H9 (cell line): ENCODE measurements around the gene LIM2. TPM values are rescaled to one million over a fixed set of nuclear protein-coding genes. Genes with fewer than 3 reads are reported as not detected.

Source experiments
- DNase-seq: peaks from one replicate; pipeline ENCODE4 v3.0.0-alpha.2; 2017
- H2AFZ ChIP-seq: one replicate; pipeline ENCODE4 v1.6.1; 2013; ENCODE audit warnings: mild to moderate bottlenecking, low read length, control low read depth, moderate library complexity
- H2AK5ac ChIP-seq: 2 replicates; pipeline ENCODE4 v1.6.1; 2013; ENCODE audit warnings: low read length, control low read depth, mixed read lengths; ENCODE audit not compliant: insufficient read length
- H2BK120ac ChIP-seq: one replicate; pipeline ENCODE4 v1.6.1; 2013; ENCODE audit warnings: low read depth, mild to moderate bottlenecking, low read length, control low read depth, inconsistent platforms; ENCODE audit not compliant: poor library complexity, severe bottlenecking
- H2BK12ac ChIP-seq: 2 replicates; pipeline ENCODE4 v1.6.1; 2013; ENCODE audit warnings: low read length, control low read depth, mixed read lengths, low read depth; ENCODE audit not compliant: insufficient read length
- H2BK15ac ChIP-seq: 2 replicates; pipeline ENCODE4 v1.6.1; 2013; ENCODE audit warnings: low read depth, low read length, control low read depth
- H2BK20ac ChIP-seq: one replicate; pipeline ENCODE4 v1.6.1; 2013; ENCODE audit warnings: low read depth, mild to moderate bottlenecking, low read length, control low read depth, inconsistent platforms; ENCODE audit not compliant: poor library complexity, severe bottlenecking
- H2BK5ac ChIP-seq: 2 replicates; pipeline ENCODE4 v1.6.1; 2013; ENCODE audit warnings: low read length, control low read depth, mixed read lengths; ENCODE audit not compliant: insufficient read length
- H3K14ac ChIP-seq: 2 replicates; pipeline ENCODE4 v1.6.1; 2013; ENCODE audit warnings: low read length, control low read depth; ENCODE audit not compliant: insufficient read depth
- H3K18ac ChIP-seq: 2 replicates; pipeline ENCODE4 v1.6.1; 2013; ENCODE audit warnings: low read depth, mild to moderate bottlenecking, mixed read lengths, low read length, control low read depth; ENCODE audit not compliant: insufficient read length
- H3K23ac ChIP-seq: 2 replicates; pipeline ENCODE4 v1.6.1; 2013; ENCODE audit warnings: low read length, control low read depth, mixed read lengths, low read depth; ENCODE audit not compliant: insufficient read length
- H3K23me2 ChIP-seq: 2 replicates; pipeline ENCODE4 v1.6.1; 2013; ENCODE audit warnings: low read depth, mild to moderate bottlenecking, mixed read lengths, low read length, control low read depth; ENCODE audit not compliant: insufficient read length, poor library complexity, severe bottlenecking
- H3K27ac ChIP-seq: 2 replicates; pipeline ENCODE4 v1.5.1; 2013; ENCODE audit warnings: low read length, control low read depth, mixed read lengths, low read depth; ENCODE audit not compliant: insufficient read length
- H3K27me3 ChIP-seq: 2 replicates; pipeline ENCODE4 v1.6.1; 2013; ENCODE audit warnings: low read length, control low read depth, inconsistent platforms; ENCODE audit not compliant: insufficient read depth
- H3K4ac ChIP-seq: 2 replicates; pipeline ENCODE4 v1.6.1; 2013; ENCODE audit warnings: low read depth, mild to moderate bottlenecking, control low read depth, inconsistent platforms, low read length, moderate library complexity
- H3K4me1 ChIP-seq: 2 replicates; pipeline ENCODE4 v1.6.1; 2013; ENCODE audit warnings: low read length, control low read depth, inconsistent platforms; ENCODE audit not compliant: insufficient read depth
- H3K4me2 ChIP-seq: 2 replicates; pipeline ENCODE4 v1.6.1; 2013; ENCODE audit warnings: low read length, control low read depth, mixed read lengths; ENCODE audit not compliant: insufficient read length, insufficient read depth
- H3K56ac ChIP-seq: 2 replicates; pipeline ENCODE4 v1.6.1; 2013; ENCODE audit warnings: low read depth, mild to moderate bottlenecking, mixed read lengths, low read length, control low read depth; ENCODE audit not compliant: insufficient read length
- H3K79me1 ChIP-seq: 2 replicates; pipeline ENCODE4 v1.6.1; 2013; ENCODE audit warnings: low read depth, mild to moderate bottlenecking, moderate library complexity, low read length, control low read depth, inconsistent platforms; ENCODE audit not compliant: insufficient read depth, poor library complexity, severe bottlenecking
- H3K79me2 ChIP-seq: 2 replicates; pipeline ENCODE4 v1.6.1; 2013; ENCODE audit warnings: low read length, control low read depth, inconsistent platforms; ENCODE audit not compliant: insufficient read depth
- H3K9ac ChIP-seq: 2 replicates; pipeline ENCODE4 v1.6.1; 2013; ENCODE audit warnings: low read length, control low read depth, mixed read lengths; ENCODE audit not compliant: insufficient read length; ENCODE audit errors: extremely low read depth
- H3K9me3 ChIP-seq: one replicate; pipeline ENCODE4 v1.6.1; 2013; ENCODE audit warnings: low read depth, low read length, inconsistent platforms; ENCODE audit not compliant: control insufficient read depth
- H3T11ph ChIP-seq: one replicate; pipeline ENCODE4 v1.6.1; 2013; ENCODE audit warnings: mild to moderate bottlenecking, low read length, control low read depth, inconsistent platforms
- H4K20me1 ChIP-seq: one replicate; pipeline ENCODE4 v1.6.1; 2013; ENCODE audit not compliant: control insufficient read depth, insufficient read length, insufficient read depth
- H4K5ac ChIP-seq: 2 replicates; pipeline ENCODE4 v1.6.1; 2013; ENCODE audit warnings: low read depth, mild to moderate bottlenecking, mixed read lengths, low read length, control low read depth; ENCODE audit not compliant: insufficient read length
- H4K8ac ChIP-seq: replicated peaks from 2 replicates; pipeline ENCODE4 v1.6.1; 2013; ENCODE audit warnings: low read length, control low read depth, mixed read lengths, low read depth; ENCODE audit not compliant: insufficient read length
- H4K91ac ChIP-seq: 2 replicates; pipeline ENCODE4 v1.6.1; 2013; ENCODE audit warnings: low read depth, mild to moderate bottlenecking, moderate library complexity, mixed read lengths, low read length, control low read depth; ENCODE audit not compliant: insufficient read length
- H3K27ac Mint-ChIP-seq, 3 experiments: 2 replicates in 2 of 3; 3 replicates in 1 of 3; pipeline ENCODE4 v1.8.0; 2020 to 2021; ENCODE audit warnings: mixed read lengths in 3 of 3, mild to moderate bottlenecking in 1 of 3, moderate library complexity in 1 of 3
- H3K27me3 Mint-ChIP-seq: 2 replicates; pipeline ENCODE4 v1.8.0; 2021; ENCODE audit warnings: low read depth, mild to moderate bottlenecking, moderate library complexity, mixed read lengths
- H3K36me3 Mint-ChIP-seq, 3 experiments: 2 replicates in 2 of 3; 3 replicates in 1 of 3; pipeline ENCODE4 v1.8.0; 2020 to 2021; ENCODE audit warnings: low read depth in 3 of 3, mixed read lengths in 3 of 3; ENCODE audit not compliant: insufficient read depth in 1 of 3
- H3K4me1 Mint-ChIP-seq, 2 experiments: 2 replicates each; pipeline ENCODE4 v1.8.0; 2020; ENCODE audit warnings: mixed read lengths in 2 of 2
- H3K4me3 Mint-ChIP-seq, 2 experiments: 2 replicates in 1 of 2; 3 replicates in 1 of 2; pipeline ENCODE4 v1.8.0; 2020 to 2021; ENCODE audit warnings: mild to moderate bottlenecking in 2 of 2, mixed read lengths in 2 of 2, moderate library complexity in 1 of 2
- H3K9me3 Mint-ChIP-seq, 2 experiments: 2 replicates in 1 of 2; 3 replicates in 1 of 2; pipeline ENCODE4 v1.8.0; 2020; ENCODE audit warnings: mild to moderate bottlenecking in 2 of 2, mixed read lengths in 2 of 2, moderate library complexity in 1 of 2
- WGBS: extraction: QIAGEN DNeasy Blood & Tissue Kit; methylation state at CpG from one replicate; pipeline ENCODE4 v1.1.7; 2013; ENCODE audit warnings: missing lambda C conversion rate, low lambda C conversion rate, mixed read lengths; ENCODE audit not compliant: insufficient read length; ENCODE audit errors: extremely low coverage; 5-methylcytosine and 5-hydroxymethylcytosine counted together
- total RNA-seq: library from RNA; stranded (reverse); gene quantifications from 2 replicates; pipeline ENCODE4 v1.2.1, GENCODE V29; 2021
- TF ChIP-seq, protein P1 (sequence below): fragments of 200-600 bp; sonication (generic); conservative IDR thresholded peaks from 3 replicates; pipeline ENCODE4 v1.8.0; 2021; ENCODE audit warnings: antibody characterized with exemption, mild to moderate bottlenecking

Gene LIM2
- total RNA-seq, 1 experiment from 2014 or later: not detected

GRCh38 chr19:51331193-51331592 lies 56.6 kb downstream of the LIM2 start:
- H2BK120ac ChIP-seq: no peak overlapping the region
- no peak overlapping the region for H2AFZ ChIP-seq
- H3K18ac ChIP-seq: no peak overlapping the region
- TF ChIP-seq, protein P1, sequence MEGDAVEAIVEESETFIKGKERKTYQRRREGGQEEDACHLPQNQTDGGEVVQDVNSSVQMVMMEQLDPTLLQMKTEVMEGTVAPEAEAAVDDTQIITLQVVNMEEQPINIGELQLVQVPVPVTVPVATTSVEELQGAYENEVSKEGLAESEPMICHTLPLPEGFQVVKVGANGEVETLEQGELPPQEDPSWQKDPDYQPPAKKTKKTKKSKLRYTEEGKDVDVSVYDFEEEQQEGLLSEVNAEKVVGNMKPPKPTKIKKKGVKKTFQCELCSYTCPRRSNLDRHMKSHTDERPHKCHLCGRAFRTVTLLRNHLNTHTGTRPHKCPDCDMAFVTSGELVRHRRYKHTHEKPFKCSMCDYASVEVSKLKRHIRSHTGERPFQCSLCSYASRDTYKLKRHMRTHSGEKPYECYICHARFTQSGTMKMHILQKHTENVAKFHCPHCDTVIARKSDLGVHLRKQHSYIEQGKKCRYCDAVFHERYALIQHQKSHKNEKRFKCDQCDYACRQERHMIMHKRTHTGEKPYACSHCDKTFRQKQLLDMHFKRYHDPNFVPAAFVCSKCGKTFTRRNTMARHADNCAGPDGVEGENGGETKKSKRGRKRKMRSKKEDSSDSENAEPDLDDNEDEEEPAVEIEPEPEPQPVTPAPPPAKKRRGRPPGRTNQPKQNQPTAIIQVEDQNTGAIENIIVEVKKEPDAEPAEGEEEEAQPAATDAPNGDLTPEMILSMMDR: no peak
- no peak overlapping the region for H2AK5ac ChIP-seq
- no peak overlapping the region for H3K27ac ChIP-seq
- WGBS: no CpG with 5 or more reads among the region's 3 CpGs
- H3K79me2 ChIP-seq: no peaks in the 10 kb centered on the region
- no peak overlapping the region for H3K56ac ChIP-seq
- no peak overlapping the region for H2BK12ac ChIP-seq
- H3T11ph ChIP-seq: no peak overlapping the region
- no peak overlapping the region for H4K5ac ChIP-seq
- H3K9me3 ChIP-seq: peaks cover 5% of the 10 kb centered on the region
- no peak for DNase-seq
- no peak overlapping the region for H3K4ac ChIP-seq
- H3K4me2 ChIP-seq: no peak overlapping the region
- H4K8ac ChIP-seq: no peak overlapping the region
- no peak overlapping the region for H3K14ac ChIP-seq
- H3K23ac ChIP-seq: no peak overlapping the region
- H3K9me3 Mint-ChIP-seq: 0 out of 5 replicates have a peak, but pooled peaks cover 0 to 4% of the 10 kb centered on the region in 2 experiments
- H2BK20ac ChIP-seq: no peak overlapping the region
- H3K9ac ChIP-seq: no peak overlapping the region
- no peaks in the 10 kb centered on the region for H4K20me1 ChIP-seq
- H3K27me3 ChIP-seq: no peaks in the 10 kb centered on the region
- no peak overlapping the region for H2BK5ac ChIP-seq
- H3K4me1 ChIP-seq: no peaks in the 10 kb centered on the region
- no peak overlapping the region for H3K27ac Mint-ChIP-seq
- peaks cover 33 to 47% (median 46%) of the 10 kb centered on the region in 3 experiments for H3K36me3 Mint-ChIP-seq
- H3K79me1 ChIP-seq: no peaks in the 10 kb centered on the region
- no peak overlapping the region for H3K4me3 Mint-ChIP-seq
- H4K91ac ChIP-seq: no peak overlapping the region
- peaks cover 8% of the 10 kb centered on the region for H3K23me2 ChIP-seq
- no peaks in the 10 kb centered on the region for H3K27me3 Mint-ChIP-seq
- H2BK15ac ChIP-seq: 0 out of 2 replicates have a peak overlapping the region, but pooled peaks have one; percentile 31
- peaks cover 4 to 18% of the 10 kb centered on the region in 2 experiments for H3K4me1 Mint-ChIP-seq
